ENCODE data around the gene ARSD. TPM values are rescaled to one million over a fixed set of nuclear protein-coding genes. Genes with fewer than 3 reads are reported as not detected.

The ARSD gene
- polyA plus RNA-seq, 3 donors, result 19.2 to 28.6 (median 19.7) TPM

GRCh38 chrX:2888309-2888708, 40.8 kb downstream of the ARSD start:
- Mint-ChIP-seq H3K4me3 (peak overlapping the region; percentile 84 to 90), H3K36me3 (no peaks in the 10 kb centered on the region), H3K4me1 (peaks cover 39% of the 10 kb centered on the region), H3K27ac (peak overlapping the region; percentile 79 to 93 (median 89)), H3K9me3 (no peaks in the 10 kb centered on the region), H3K27me3 (ENCODE audit: low read depth in 3 of 3) (peaks cover 0 to 1% (median 0%) of the 10 kb centered on the region in 3 donors)
- no peaks in the 10 kb centered on the region for H4K20me1 ChIP-seq (ENCODE audit: insufficient read depth, low read length)
- no peak overlapping the region for H3K9ac ChIP-seq (ENCODE audit: insufficient read depth, low read length, poor library complexity, severe bottlenecking)
- intact Hi-C loops (cut with micrococcal nuclease), result loop anchor here in 1 of 2 donors (2.0 kb wide), 1 partner anchor 46 kb away; no protein-coding TSS in a partner anchor
- H3K9me3 ChIP-seq (replicated peaks in 1 of 2; ENCODE audit: control insufficient read depth in 1 of 2, insufficient read depth in 1 of 2, low read length in 2 of 2), result no peaks in the 10 kb centered on the region
- peak overlapping the region in 1 of 3 experiments; percentile 79 for H3K4me3 ChIP-seq (replicated peaks in 1 of 3; ENCODE audit: low read depth in 2 of 3, low read length in 3 of 3)
- H3K27me3 ChIP-seq (ENCODE audit: control insufficient read depth in 2 of 2, insufficient read depth in 2 of 2, low read length in 2 of 2), result no peaks in the 10 kb centered on the region
- H3K36me3 ChIP-seq (replicated peaks in 1 of 2; ENCODE audit: control insufficient read depth in 1 of 2, insufficient read depth in 2 of 2, low read length in 2 of 2), result no peaks in the 10 kb centered on the region
- DNase-seq, result peak; percentile 17 to 43 (median 18)
- peak overlapping the region; percentile 66 to 80 for H3K27ac ChIP-seq (ENCODE audit: low read depth in 1 of 2, low read length in 2 of 2)
- peaks cover 23 to 47% of the 10 kb centered on the region in 2 donors for H3K4me1 ChIP-seq (ENCODE audit: control insufficient read depth in 1 of 2, insufficient read depth in 2 of 2, low read length in 2 of 2)
- 0% methylated on average over 1 of the region's 7 CpGs for WGBS (ENCODE audit: insufficient coverage)
- no peaks in the 10 kb centered on the region for H3K79me2 ChIP-seq (ENCODE audit: insufficient read depth, low read length)
- H2AFZ ChIP-seq (ENCODE audit: insufficient read depth, low read depth, low read length, poor library complexity, severe bottlenecking), result peak overlapping the region; percentile 85
- peak overlapping the region; percentile 80 for H3K4me2 ChIP-seq (replicated peaks; ENCODE audit: extremely low read depth, low read length, poor library complexity, severe bottlenecking)
- no peak for TF ChIP-seq CTCF (IDR thresholded peaks at IDR 0.05)

GRCh38 chrX:2883770-2884169, 45.4 kb downstream of the ARSD start:
- H3K27ac ChIP-seq (ENCODE audit: low read depth in 1 of 2, low read length in 2 of 2), result no peak overlapping the region
- H3K4me1 ChIP-seq (ENCODE audit: control insufficient read depth in 1 of 2, insufficient read depth in 2 of 2, low read length in 2 of 2), result peaks cover 10 to 17% of the 10 kb centered on the region in 2 donors
- Mint-ChIP-seq H3K36me3 (no peaks in the 10 kb centered on the region), H3K4me1 (peaks cover 10% of the 10 kb centered on the region), H3K4me3 (peak overlapping the region in 1 of 2 donors; percentile 42), H3K27me3 (ENCODE audit: low read depth in 3 of 3) (peaks cover 0 to 3% (median 1%) of the 10 kb centered on the region in 3 donors), H3K27ac (peak overlapping the region in 1 of 7 donors; percentile 43), H3K9me3 (no peaks in the 10 kb centered on the region)
- H3K36me3 ChIP-seq (replicated peaks in 1 of 2; ENCODE audit: control insufficient read depth in 1 of 2, insufficient read depth in 2 of 2, low read length in 2 of 2), result no peaks in the 10 kb centered on the region
- H3K27me3 ChIP-seq (ENCODE audit: control insufficient read depth in 2 of 2, insufficient read depth in 2 of 2, low read length in 2 of 2), result no peaks in the 10 kb centered on the region
- no peak for TF ChIP-seq CTCF (IDR thresholded peaks at IDR 0.05)
- H3K4me3 ChIP-seq (replicated peaks in 1 of 3; ENCODE audit: low read depth in 2 of 3, low read length in 3 of 3), result no peak overlapping the region
- H3K79me2 ChIP-seq (ENCODE audit: insufficient read depth, low read length), result no peaks in the 10 kb centered on the region
- intact Hi-C loops (cut with micrococcal nuclease), result no loop called here
- H3K9me3 ChIP-seq (replicated peaks in 1 of 2; ENCODE audit: control insufficient read depth in 1 of 2, insufficient read depth in 1 of 2, low read length in 2 of 2), result no peaks in the 10 kb centered on the region
- DNase-seq, result no peak
- H2AFZ ChIP-seq (ENCODE audit: insufficient read depth, low read depth, low read length, poor library complexity, severe bottlenecking), result no peak overlapping the region
- whole genome bisulfite sequencing (ENCODE audit: insufficient coverage), result 80% methylated on average over 3 of the region's 14 CpGs
- H3K9ac ChIP-seq (ENCODE audit: insufficient read depth, low read length, poor library complexity, severe bottlenecking), result no peak overlapping the region
- no peak overlapping the region for H3K4me2 ChIP-seq (replicated peaks; ENCODE audit: extremely low read depth, low read length, poor library complexity, severe bottlenecking)
- H4K20me1 ChIP-seq (ENCODE audit: insufficient read depth, low read length), result no peaks in the 10 kb centered on the region
